SJCRH30 (cell line): ENCODE results near the gene ZNF337. TPM values are rescaled to one million over a fixed set of nuclear protein-coding genes. Genes with fewer than 3 reads are reported as not detected.
"Not testable (repeated sequence)": the region's sequence is repeated elsewhere in the genome, so short reads cannot be mapped to it uniquely, and the experiment has no call there.

Source experiments
- DNase-seq, 2 experiments: peaks; one replicate each; pipeline ENCODE4 v3.0.0-alpha.2; 2015 to 2020
- H3K27ac ChIP-seq: fragments of 250-450 bp; sonication (Bioruptor Pico); 2 replicates; pipeline ENCODE4 v1.5.1; 2020; ENCODE audit warnings: mild to moderate bottlenecking, moderate library complexity
- H3K27me3 ChIP-seq: fragments of 250-450 bp; sonication (Bioruptor Pico); 2 replicates; pipeline ENCODE4 v1.5.1; 2020; ENCODE audit warnings: mild to moderate bottlenecking, moderate library complexity
- H3K36me3 ChIP-seq: fragments of 250-450 bp; sonication (Bioruptor Pico); 2 replicates; pipeline ENCODE4 v1.5.1; 2020; ENCODE audit warnings: mild to moderate bottlenecking, moderate library complexity
- H3K4me1 ChIP-seq: fragments of 250-450 bp; sonication (Bioruptor Pico); 2 replicates; pipeline ENCODE4 v1.5.1; 2020; ENCODE audit warnings: mild to moderate bottlenecking, moderate library complexity
- H3K4me3 ChIP-seq: fragments of 250-450 bp; sonication (Bioruptor Pico); 2 replicates; pipeline ENCODE4 v1.5.1; 2020; ENCODE audit warnings: mild to moderate bottlenecking, moderate library complexity
- H3K9me3 ChIP-seq: fragments of 250-450 bp; sonication (Bioruptor Pico); replicated peaks from 2 replicates; pipeline ENCODE4 v1.5.1; 2020; ENCODE audit warnings: mild to moderate bottlenecking, moderate library complexity
- total RNA-seq: library from RNA; depleted of rRNA; stranded (reverse); fragments of >200 nt; shearing (Covaris generic); gene quantifications from 2 replicates; pipeline ENCODE4 v1.2.3, GENCODE V29; 2014; rRNA removed

The ZNF337 gene
- total RNA-seq, result 15.0 and 16.6 TPM in 2 replicates

DNA sequence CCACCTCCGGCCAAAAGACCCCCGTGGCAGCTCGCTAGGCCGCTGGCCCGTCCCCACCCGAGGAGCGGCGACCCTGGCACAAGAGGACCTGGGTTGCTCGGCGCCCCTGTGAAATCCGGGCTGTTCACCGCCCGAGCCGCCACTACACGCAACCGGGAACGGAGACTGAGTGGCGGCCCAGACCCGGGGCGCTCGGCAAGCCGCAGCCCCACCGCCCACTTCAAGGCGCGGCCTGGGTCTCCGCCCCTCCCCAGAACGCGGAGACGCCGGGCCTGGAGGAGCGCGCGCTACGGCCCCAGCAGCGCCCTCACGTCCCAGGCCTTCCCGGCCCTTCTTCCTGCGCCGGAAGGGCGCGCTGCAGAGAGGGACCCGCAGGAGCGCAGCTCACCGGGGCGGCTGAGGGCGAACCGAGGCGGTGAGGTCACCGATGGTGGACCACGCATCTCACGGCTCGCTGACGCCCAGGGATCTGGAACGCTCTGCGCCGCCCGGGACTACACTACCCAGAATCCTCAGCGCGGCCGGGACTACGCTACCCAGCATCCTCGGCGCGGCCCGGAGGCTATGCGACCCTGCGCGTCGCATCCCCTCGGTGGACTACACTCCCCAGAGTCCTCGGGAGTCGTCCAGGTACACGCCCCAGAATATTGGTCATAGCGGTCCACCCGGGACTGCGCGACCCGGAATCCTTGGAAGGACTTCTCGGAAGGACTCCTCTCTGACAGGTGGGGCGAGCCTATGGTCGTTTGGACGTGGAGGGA, at the start of gene ZNF337:
ZNF337 (minus strand) TSS at position 483 of the 761 bp plus-strand sequence. CDS start 10,436 bp downstream, outside the sequence.
- H3K4me3 ChIP-seq, result peak within 1 kb of the TSS; percentile 77
- no peaks in the 10 kb centered on the region for H3K36me3 ChIP-seq
- no peaks in the 10 kb centered on the region for H3K27me3 ChIP-seq
- peak; percentile 96 to 97 for DNase-seq
- 0 out of 2 replicates have a peak, but pooled peaks cover 2% of the 10 kb centered on the region for H3K4me1 ChIP-seq
- H3K9me3 ChIP-seq, result peaks cover 7% of the 10 kb centered on the region; the same call in 1 of the 2 replicates
- H3K27ac ChIP-seq, result peak within 1 kb of the TSS; percentile 80

DNA sequence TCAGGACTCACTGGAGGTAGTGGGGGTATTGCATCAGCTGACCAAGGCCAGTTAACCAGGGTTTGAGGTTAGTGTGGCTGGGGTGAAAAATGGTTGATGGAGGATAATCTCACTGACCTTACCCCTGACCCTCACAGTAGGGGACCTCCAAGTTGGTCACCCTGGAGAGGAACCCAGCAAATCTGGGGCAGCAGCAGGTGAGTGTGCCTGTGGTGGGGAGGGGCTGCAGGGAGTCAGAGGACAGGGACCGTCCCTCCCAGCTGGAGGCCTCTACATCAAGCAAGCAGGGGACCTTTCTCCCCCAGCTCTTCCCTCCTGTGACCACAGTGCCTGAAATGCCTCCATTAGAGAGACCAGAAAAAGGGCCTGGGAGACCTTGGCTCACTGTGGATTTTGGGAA, 49.1 kb upstream of the ZNF337 start:
- DNase-seq, result no peak
- no peaks in the 10 kb centered on the region for H3K27me3 ChIP-seq
- no peak overlapping the region for H3K4me3 ChIP-seq
- no peaks in the 10 kb centered on the region for H3K9me3 ChIP-seq
- no peaks in the 10 kb centered on the region for H3K4me1 ChIP-seq
- H3K27ac ChIP-seq, result no peak overlapping the region
- H3K36me3 ChIP-seq, result no peaks in the 10 kb centered on the region

DNA sequence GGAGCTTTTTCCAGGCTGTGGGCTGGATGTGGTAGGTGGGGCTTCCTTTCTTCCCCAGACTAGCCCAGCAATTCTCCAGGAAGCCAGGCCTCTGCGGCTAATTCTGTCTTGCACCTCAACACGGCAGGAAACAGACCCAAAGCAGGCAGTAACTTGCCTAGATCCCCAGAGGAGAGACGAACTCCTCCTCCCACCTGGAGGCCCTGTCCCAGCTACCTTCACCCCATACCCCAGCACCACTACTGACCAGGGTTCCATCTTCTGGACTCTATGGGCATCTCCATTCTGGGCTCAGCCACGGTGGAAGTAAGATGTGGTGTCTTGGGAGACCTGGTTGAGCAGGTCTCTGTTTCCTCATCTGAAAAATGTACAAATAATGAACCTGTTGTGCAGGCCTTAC, 48.4 kb upstream of the ZNF337 start:
- Histone ChIP-seq H3K4me1 (no peaks in the 10 kb centered on the region), H3K27me3 (no peaks in the 10 kb centered on the region), H3K27ac (no peak overlapping the region), H3K9me3 (no peaks in the 10 kb centered on the region), H3K36me3 (no peaks in the 10 kb centered on the region), H3K4me3 (no peak overlapping the region)
- DNase-seq, result no peak

DNA sequence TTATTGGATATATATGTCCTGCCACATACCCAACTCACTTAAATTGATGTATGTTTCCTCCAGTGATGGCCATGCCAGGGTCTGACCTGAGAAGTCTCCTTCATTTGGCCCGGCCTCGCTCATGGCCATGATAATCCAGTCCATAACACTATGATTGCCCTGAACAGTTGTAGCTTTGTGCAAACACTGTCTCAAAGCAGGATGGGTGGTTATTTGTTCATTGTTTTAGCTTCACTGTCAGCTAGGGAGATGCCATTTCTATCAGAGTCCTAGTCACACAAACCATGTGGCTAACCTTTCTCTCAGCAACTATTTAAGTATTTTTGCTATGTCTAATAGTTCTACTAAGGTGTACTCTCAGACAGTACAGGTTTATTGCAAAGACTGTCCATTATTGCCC, 47.6 kb upstream of the ZNF337 start:
- no peaks in the 10 kb centered on the region for H3K36me3 ChIP-seq

DNA sequence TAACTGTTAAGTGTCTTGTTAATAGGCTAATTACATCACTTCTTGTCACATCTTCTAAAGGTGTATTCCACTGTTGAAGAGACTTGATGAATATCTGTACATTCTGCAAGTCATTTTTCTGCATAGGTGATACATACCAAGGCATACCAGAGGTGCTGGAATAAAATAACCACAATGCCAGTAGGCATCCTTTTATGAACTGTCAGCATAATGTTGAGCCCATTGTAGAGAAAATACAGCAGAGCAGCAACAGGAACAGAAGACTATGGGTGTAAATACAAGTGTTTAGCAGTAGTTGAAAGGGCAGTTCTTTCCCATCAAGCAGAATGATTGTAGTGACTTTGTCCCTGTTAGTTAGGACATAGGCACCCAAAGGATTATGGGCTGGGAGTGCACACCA, 44.4 kb upstream of the ZNF337 start:
- Histone ChIP-seq H3K27ac (no peak overlapping the region), H3K27me3 (no peaks in the 10 kb centered on the region), H3K4me1 (no peaks in the 10 kb centered on the region), H3K36me3 (no peaks in the 10 kb centered on the region), H3K4me3 (no peak overlapping the region), H3K9me3 (no peaks in the 10 kb centered on the region)
- DNase-seq, result no peak

More for the DNA sequence above, 47.6 kb upstream of the ZNF337 start:
- DNase-seq, result no peak
- Histone ChIP-seq H3K27ac (no peak overlapping the region), H3K4me1 (no peaks in the 10 kb centered on the region), H3K9me3 (no peaks in the 10 kb centered on the region), H3K4me3 (no peak overlapping the region), H3K27me3 (no peaks in the 10 kb centered on the region)

DNA sequence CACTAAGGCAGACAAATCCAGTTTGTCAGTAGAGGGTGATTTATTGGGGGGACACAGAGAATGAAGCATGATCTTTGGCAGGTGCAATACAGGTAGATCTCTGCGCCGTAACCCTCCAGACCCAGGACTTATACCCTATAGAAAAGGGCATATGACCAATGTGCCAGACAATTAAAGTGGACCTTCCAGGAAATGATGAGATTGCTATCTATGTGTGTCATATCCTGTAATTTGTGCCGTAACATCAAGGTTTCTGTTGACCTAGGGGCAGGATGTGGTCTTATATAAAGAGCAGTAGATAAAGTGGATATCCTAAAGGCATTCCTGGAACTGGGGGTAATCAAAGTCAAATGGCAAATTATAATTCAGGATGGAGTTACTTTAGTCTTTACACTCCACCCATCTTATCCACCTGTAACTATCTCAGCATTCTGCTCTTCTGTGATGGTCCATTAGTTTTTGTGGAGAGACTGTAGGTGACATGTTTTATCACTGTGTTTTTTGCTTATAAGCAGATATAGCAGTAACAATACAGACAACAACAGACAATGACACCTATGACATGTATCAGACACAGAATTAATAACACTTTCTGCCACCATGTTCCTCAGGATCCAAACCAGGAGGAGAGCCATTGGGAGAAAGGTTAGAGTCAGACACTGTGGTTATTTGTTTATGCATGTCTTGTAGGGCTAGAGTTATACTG, 43.1 kb upstream of the ZNF337 start:
- no peak overlapping the region for H3K27ac ChIP-seq

DNA sequence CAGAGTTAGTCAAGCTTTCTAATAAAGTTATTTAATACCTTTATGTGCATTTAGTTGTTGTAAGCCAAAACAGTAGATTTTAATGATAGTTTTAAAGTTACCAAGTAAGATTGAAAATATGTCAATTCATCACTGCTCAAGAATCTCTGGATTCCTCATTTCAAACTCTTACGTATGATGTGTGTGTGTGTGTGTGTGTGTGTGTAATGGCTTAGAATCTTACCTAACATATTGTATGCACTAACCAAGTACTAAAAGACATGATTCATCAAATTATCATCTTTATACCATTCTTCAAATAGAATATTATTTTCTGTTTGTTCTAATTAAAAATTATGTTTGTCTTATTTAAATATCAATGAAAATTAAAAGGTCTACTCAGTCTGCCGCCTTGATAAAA, 41.5 kb upstream of the ZNF337 start:
- Histone ChIP-seq H3K9me3 (no peaks in the 10 kb centered on the region), H3K4me1 (no peaks in the 10 kb centered on the region), H3K36me3 (no peaks in the 10 kb centered on the region), H3K27me3 (no peaks in the 10 kb centered on the region), H3K4me3 (no peak overlapping the region), H3K27ac (no peak overlapping the region)
- no peak for DNase-seq

More for the DNA sequence above, 43.1 kb upstream of the ZNF337 start:
- Histone ChIP-seq H3K27me3 (no peaks in the 10 kb centered on the region), H3K36me3 (no peaks in the 10 kb centered on the region), H3K4me1 (no peaks in the 10 kb centered on the region), H3K9me3 (no peaks in the 10 kb centered on the region), H3K4me3 (no peak overlapping the region)
- DNase-seq, result no peak

DNA sequence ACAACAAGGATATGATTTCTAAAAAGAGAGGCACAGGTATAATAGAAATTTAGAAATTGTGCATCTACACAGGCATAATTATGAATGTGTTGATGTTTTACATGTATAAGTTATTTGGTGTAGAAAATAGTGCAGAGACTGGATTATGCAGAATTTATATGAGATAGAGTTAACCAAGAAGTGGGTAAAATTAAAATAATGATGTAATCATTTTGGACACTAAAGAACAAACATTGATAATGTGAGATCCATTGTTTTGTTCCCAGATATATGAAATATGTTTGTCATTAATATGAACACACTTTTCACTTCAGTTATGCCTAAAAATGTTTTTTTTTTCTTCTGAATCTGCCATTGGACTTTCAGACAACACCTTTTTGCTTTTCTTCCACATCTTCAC, 37.2 kb upstream of the ZNF337 start:
- Histone ChIP-seq H3K4me1 (no peaks in the 10 kb centered on the region), H3K36me3 (no peaks in the 10 kb centered on the region), H3K27ac (no peak overlapping the region), H3K4me3 (no peak overlapping the region), H3K27me3 (no peaks in the 10 kb centered on the region), H3K9me3 (no peaks in the 10 kb centered on the region)
- DNase-seq, result no peak

DNA sequence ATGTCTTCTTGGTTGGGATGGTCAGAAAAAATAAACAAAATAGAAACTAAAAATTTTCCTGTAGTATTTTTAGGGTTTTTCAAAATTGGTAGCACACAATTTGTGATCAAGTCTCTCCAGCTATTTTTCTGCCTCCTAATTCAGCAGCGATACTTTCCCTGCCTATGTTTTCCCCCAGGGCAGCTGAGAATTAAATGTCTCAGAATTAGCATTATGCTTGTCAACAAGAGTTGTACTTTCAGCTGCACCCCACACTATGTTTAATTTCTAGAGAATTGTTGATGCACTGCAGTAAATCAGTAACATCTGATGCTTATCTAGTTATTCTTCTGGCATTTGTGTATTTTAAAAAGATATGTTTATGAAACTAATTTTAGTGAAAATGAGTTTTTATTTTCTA, 34.2 kb upstream of the ZNF337 start:
- no peak overlapping the region for H3K4me3 ChIP-seq
- no peak for DNase-seq

DNA sequence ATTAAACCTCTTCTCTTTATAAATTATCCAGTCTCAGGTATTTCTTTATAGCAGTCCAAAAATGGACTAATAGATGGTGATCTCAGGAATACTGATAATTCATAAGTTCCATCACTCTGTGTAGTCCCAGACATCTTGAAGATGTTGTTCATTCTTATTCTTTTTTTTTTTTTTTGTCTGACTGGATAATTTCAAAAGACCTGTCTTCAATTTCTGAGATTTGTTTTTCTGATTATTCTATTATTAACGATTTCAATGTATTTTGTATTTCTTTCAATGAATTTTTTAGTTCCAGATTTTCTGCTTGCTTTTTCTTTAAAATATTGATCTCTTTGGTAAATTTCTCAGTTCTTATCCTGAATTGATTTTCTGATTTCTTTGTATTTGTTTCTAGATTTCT, 29.7 kb upstream of the ZNF337 start:
- Histone ChIP-seq H3K36me3 (no peaks in the 10 kb centered on the region), H3K27me3 (no peaks in the 10 kb centered on the region), H3K4me1 (no peaks in the 10 kb centered on the region), H3K27ac (no peak overlapping the region), H3K9me3 (peaks cover 13% of the 10 kb centered on the region; the same call in 1 of the 2 replicates), H3K4me3 (no peak overlapping the region)
- no peak for DNase-seq

More for the DNA sequence above, 34.2 kb upstream of the ZNF337 start:
- no peaks in the 10 kb centered on the region for H3K36me3 ChIP-seq
- no peaks in the 10 kb centered on the region for H3K4me1 ChIP-seq
- no peak overlapping the region for H3K27ac ChIP-seq
- peaks cover 11% of the 10 kb centered on the region; the same call in 1 of the 2 replicates for H3K9me3 ChIP-seq
- H3K27me3 ChIP-seq, result no peaks in the 10 kb centered on the region

DNA sequence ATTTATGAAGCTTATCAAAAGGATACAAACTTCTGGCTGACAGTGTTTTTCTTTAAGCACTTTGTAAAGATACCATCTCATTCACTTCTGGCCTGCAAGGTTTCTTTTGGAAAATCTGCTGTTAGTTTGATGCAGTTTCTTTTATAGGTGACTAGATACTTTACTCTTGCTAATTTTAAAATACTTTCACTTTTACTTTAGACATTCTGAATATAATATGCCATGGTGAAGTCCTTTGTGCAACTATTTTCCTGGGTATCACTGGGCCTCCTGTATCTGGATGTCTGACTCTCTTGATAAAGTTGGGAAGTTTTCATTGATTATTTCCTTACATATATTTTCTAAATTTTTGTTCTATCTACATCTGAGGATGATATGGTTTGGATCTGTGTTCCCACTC, 29.0 kb upstream of the ZNF337 start:
- DNase-seq, result no peak
- Histone ChIP-seq H3K9me3 (peaks cover 13% of the 10 kb centered on the region; the same call in 1 of the 2 replicates), H3K27me3 (no peaks in the 10 kb centered on the region), H3K27ac (no peak overlapping the region), H3K36me3 (no peaks in the 10 kb centered on the region), H3K4me3 (no peak overlapping the region), H3K4me1 (no peaks in the 10 kb centered on the region)

DNA sequence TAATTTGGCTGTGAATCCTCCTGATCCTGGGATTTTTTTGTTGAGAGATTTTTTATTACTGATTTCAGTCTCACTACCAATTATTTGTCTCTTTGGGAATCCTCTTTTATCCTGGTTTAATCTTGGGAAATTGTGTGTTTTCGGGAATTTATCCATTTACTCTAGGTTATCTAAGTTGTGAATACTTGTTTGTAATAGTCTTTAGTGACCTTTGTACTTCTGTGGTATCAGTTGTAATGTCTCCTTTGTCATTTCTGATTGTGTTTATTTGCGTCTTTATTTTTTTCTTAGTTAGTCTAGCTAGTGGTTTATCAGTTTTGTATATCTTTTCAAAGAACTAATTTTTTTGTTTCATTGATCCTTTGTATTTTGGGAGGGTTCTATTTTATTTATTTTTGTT, 27.3 kb upstream of the ZNF337 start:
- H3K4me3 ChIP-seq, result no peak overlapping the region
- H3K4me1 ChIP-seq, result no peaks in the 10 kb centered on the region
- H3K9me3 ChIP-seq, result peaks cover 13% of the 10 kb centered on the region; the same call in 1 of the 2 replicates
- H3K36me3 ChIP-seq, result no peaks in the 10 kb centered on the region
- H3K27me3 ChIP-seq, result no peaks in the 10 kb centered on the region
- DNase-seq, result no peak
- no peak overlapping the region for H3K27ac ChIP-seq

DNA sequence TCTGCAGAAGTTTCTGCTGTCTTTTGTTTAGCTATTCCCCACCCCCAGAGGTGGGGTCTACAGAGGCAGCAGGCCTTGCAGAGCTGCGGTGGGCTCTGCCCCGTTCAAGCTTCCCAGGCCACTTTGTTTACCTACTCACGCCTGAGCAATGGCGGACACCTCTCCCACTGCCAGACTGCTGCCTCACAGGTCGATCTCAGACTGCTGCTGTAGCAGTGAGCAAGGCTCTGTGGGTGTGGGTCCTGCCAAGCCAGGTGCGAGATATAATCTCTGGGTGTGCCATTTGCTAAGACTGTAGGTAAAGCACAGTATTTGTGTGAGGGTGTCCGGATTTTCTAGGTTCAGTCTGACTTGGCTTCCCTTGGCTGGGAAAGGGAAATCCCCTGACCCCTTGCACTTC, 23.6 kb upstream of the ZNF337 start:
- DNase-seq, result no peak
- 0 out of 2 replicates have a peak, but pooled peaks cover 3% of the 10 kb centered on the region for H3K9me3 ChIP-seq

DNA sequence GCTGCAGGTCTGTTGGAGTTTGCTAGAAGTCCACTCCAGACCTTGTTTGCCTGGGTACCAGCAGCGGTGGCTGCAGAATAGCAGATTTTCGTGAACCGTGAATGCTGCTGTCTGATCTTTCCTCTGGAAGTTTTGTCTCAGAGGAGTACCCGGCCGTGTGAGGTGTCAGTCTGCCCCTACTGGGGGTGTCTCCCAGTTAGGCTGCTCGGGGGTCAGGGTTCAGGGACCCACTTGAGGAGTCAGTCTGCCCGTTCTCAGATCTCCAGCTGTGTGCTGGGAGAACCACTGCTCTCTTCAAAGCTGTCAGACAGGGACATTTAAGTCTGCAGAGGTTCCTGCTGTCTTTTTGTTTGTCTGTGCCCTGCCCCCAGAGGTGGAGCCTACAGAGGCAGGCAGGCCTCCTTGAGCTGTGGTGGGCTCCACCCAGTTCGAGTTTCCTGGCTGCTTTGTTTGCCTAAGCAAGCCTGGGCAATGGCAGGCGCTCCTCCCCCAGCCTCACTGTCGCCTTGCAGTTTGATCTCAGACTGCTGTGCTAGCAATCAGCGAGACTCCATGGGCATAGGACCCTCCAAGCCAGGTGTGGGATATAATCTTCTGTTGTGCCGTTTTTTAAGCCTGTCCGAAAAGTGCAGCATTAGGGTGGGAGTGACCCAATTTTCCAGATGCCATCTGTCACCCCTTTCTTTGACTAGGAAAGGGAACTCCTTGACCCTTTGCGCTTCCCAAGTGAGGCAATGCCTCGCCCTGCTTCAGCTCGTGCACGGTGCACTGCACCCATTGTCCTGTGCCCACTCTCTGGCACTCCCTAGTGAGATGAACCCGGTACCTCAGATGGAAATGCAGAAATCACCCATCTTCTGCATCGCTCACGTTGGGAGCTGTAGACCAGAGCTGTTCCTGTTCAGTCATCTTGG, 22.5 kb upstream of the ZNF337 start:
- DNase-seq, H3K36me3 ChIP-seq, H3K9me3 ChIP-seq, H3K27me3 ChIP-seq, H3K4me1 ChIP-seq, H3K4me3 ChIP-seq, H3K27ac ChIP-seq: not testable (repeated sequence)

More for the DNA sequence above, 23.6 kb upstream of the ZNF337 start:
- H3K27me3 ChIP-seq, result no peaks in the 10 kb centered on the region
- H3K36me3 ChIP-seq, result no peaks in the 10 kb centered on the region
- H3K4me1 ChIP-seq, result no peaks in the 10 kb centered on the region
- H3K4me3 ChIP-seq, result no peak overlapping the region
- H3K27ac ChIP-seq, result no peak overlapping the region
